Ammon's horn (tissue), 1 donor: Measurements from ENCODE around the gene ALOX12.

Experiments
- DNase-seq: peaks from one replicate; pipeline ENCODE4 v3.0.0-alpha.2; 2016; ENCODE audit warnings: low spot score

ALOX12 gene

DNA sequence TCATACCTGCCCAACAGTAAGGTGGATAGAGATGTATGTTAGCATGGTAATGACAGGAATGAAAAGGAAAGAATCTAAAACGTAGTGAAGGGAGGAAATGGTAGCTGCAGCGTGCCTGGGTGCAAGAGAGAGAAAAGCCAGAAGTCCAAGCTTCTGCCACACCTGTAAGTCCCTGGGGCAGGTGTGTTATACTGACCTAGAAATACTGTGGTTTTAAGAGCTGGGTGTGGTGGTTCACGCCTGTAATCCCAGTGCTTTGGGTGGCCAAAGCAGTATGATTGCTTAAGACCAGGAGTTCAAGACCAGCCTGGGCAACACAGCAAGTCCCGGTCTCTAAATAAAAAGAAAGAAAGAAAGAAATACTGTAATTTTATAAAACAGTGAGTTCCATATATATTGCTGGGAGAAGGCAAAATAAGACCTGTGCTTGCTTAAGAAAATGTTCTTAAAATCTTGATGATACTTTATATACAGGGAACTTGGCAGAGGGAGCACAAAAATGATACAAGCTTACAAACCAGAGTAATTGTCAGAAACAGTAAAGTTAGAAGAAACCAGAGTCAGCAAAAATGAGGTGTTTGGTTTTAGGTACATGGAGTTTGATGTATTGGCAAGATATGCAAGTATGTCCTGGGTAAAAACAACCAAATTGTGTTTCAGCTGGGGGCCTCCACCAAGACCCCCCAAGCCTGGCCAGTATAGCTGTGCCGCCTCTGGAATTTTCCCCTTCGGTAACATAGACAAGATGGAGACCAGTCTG is 6.6 kb downstream of the ALOX12 start:
- no peak for DNase-seq

DNA sequence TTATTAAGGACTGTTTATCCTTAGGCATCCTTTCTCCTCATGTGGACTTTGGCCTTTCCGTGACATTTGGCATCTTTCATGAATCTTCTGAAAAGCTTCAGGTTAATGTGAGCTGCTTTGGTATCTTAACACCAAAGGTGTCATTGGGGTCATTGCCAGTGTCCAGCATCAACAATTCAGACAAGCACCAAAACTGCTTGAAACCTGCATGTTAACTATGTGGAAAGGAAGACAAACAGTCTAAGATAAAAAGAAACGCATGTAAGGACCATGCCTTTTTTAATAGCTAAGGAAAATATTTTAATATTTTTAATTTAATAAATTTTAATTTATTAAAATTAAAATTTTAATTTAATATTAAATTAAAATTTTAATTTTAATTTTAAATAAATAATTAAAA is 7.9 kb downstream of the ALOX12 start:
- DNase-seq = no peak

DNA sequence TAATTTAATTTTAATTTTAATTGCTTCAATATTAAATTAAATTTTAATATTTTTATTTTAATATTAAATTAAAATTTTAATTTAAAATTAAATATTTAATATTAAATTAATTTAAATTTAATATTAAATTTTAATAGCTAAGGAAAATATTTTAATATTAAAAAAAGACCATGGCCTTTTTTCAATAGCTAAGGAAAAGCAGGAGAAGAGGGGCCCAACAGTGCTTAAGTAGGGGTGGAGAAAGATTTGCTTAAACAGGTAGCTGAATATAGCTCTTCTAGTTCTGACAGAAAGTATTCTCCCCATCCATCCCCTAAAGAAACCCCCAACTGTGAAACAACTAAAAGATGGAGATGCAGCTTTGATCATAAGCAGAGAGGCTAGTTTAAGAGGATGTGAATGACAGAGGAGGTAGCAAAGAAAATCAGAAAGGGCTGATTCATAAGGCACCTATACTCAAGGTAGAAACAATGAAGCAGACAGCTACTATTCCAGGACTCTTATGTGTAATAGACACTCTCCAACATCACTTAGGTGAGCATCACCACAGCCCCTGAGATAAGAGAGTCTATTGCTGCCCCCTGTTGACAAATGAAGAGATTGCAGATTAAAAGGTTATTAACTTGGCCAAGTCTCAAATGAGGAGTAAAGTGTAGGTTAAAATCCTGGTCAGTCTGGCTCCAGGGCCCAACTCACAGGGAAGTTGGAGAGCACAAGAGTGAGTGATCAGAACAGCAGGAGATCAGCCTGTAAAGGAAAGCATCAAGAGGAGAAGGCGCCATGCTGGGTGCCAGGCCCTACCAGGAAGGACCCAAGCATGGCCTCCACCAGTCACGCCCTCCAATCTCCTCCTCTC is 8.8 kb downstream of the ALOX12 start:
- DNase-seq = peak; percentile 58

DNA sequence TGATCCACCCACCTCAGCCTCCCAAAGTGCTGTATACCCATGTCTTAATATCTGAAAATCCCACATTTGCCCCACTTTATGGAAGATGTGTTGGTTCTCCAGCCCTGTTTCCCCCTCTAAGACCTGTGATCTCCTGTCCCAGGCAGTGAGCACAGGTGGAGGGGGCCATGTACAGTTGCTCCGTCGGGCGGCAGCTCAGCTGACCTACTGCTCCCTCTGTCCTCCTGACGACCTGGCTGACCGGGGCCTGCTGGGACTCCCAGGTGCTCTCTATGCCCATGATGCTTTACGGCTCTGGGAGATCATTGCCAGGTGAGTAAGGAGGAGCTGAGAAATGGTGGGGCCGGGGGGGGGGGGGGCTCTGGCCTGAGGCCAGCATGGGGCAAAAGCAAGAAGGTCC is 9.9 kb downstream of the ALOX12 start:
- DNase-seq = no peak

DNA sequence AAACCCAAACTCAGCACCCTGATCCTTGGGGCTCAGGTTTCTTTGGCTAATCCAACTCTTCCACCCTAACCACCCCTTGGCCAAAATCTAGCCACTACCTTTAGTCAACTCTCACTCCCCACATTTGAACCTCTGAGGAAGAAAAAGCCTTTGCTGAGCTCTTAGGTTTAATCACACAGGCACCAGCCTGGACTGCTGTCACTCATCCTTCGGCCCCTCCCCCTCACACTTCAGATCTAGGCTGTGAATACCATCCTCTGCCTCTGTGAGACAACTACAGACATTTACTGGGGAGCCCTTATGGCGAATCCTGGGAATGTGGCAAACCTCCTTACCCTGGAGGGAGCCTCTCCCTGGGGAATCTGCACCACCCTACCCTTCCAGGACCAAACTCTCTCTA is 11.3 kb downstream of the ALOX12 start:
- DNase-seq = no peak

DNA sequence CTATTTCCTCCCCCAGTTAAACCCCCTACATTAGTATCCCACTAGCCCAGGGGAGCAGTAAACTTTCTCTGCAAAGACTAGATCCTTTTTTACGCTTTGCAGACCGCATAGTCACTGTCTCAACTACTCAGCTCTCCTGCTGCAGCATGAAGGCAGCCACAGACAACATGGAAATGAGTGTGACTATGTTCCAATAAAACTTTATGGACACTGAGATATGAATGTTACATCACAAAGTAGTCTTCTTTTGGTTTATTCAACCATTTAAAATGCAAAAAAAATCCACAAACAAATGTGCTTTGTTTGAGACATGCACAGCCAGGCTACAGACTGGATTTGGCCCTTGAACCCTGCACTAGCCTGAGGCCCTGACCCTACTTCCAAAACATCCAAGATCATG is 14.7 kb downstream of the ALOX12 start:
- DNase-seq = no peak

DNA sequence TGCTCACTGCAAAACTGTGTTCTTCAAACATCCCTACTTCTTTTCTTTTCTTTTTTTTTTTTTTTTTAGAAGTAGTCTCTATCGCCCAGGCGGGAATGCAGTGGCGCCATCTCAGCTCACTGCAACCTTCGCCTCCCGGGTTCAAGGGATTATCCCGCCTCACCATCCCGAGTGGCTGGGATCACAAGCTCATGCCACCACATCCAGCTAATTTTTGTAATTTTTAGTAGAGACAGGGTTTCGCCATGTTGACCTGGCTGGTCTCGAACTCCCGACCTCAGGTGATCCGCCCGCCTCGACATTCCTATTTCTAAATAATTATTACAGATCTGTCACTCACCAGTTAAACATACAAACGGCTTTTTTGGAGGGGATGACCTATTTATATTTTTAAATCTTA is 15.6 kb downstream of the ALOX12 start:
- no peak for DNase-seq

DNA sequence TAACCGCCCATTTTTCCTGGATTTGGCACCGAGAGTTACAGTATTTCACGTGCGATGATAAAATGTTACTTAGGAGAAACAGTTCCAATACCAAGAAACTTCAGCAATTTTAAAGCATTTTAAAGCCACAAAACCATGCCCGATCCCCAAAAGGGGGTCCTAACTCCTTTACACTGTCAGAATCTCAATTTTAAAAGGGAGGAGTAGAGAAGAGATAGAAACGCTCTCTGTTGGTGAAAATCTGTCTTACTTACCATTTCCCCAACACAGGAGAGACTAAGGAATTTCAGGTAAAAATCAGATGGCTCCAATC is 16.0 kb downstream of the ALOX12 start:
- DNase-seq = no peak

DNA sequence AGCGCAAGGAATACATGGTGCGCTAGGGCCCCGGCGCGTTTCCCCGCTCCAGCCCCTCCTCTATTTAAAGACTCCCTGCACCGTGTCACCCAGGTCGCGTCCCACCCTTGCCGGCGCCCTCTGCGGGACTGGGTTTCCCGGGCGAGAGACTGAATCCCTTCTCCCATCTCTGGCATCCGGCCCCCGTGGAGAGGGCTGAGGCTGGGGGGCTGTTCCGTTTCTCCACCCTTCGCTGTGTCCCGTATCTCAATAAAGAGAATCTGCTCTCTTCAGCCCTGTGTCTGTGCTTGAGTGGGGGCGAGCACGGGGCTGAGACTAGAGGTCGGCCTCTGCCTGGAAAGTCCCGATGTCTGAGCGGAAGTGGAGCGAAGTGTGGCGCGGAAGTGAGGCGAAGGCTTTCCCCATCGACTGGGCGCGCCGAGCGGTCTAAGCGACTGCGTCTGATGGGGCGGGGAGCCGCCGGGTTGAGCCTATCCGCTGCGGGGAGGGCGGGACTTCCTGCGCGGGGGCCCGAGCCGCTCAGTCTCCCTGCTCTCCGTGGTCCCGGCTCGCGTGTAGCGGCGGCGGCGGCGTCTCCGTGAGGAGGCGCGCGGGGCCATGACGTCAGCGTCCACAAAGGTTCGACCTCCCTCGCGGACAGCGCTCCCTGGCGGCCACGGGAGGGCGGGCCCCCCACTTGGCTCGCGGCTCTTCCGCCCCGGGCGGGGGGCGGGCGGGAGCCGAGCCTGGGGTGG is 18.6 kb downstream of the ALOX12 start:
- peak; percentile 99 for DNase-seq

DNA sequence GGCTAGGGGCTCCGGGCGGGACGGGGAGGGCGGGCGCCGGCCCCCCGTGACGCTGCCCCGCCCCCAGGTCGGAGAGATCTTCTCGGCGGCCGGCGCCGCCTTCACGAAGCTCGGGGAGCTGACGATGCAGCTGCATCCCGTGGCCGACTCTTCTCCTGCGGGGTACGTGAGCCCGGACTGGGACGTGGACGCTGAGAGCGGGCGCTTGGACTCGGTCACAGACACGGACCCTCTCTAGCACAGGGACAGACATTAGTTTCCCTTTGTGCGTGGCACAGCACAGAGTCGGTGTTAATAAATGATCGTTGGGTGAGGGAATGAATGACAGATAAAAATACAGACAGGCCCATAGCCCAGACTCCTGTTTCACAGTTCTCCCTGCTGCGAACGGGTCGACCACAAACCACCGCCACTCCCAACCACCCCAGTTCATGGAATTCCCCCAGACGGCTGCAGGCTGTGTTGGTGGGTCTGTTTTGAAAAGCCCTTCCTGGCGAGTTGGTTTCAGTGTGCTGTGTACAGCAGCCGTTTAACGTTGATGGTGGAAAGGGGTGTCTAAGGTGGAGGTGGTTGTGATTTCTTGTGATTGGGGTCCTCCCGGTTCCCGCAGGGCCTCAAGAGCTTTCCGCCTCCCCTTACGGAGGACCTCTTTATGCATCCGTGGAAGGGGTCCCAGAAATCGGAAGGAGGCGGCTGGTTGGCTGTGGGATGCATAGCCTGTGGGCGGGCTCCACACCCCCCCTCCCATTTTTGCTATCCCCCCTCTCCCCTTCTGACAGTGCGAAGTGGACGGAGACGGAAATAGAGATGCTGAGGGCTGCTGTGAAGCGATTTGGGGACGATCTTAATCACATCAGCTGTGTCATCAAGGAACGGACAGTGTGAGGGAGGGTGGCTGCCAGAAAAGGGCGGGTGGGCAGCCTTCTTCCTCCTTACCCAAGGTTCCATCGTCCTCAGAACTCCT is 19.4 kb downstream of the ALOX12 start:
- DNase-seq = no peak

DNA sequence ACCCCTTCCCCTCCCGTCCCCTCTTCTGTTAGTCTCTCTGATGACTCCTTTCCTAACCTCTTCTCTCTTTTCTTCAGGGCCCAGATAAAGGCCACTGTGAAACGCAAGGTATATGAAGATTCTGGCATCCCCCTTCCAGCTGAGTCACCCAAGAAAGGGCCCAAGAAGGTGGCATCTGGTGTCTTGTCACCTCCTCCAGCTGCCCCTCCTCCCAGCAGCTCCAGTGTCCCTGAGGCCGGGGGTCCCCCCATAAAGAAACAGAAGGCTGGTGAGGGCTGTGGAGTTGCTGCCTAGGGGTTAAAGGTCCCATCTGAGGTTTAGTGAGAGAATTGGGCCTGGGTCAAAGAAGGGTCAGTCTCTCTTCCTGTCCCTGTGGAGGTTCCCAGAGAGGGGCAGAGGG is 20.6 kb downstream of the ALOX12 start:
- no peak for DNase-seq

DNA sequence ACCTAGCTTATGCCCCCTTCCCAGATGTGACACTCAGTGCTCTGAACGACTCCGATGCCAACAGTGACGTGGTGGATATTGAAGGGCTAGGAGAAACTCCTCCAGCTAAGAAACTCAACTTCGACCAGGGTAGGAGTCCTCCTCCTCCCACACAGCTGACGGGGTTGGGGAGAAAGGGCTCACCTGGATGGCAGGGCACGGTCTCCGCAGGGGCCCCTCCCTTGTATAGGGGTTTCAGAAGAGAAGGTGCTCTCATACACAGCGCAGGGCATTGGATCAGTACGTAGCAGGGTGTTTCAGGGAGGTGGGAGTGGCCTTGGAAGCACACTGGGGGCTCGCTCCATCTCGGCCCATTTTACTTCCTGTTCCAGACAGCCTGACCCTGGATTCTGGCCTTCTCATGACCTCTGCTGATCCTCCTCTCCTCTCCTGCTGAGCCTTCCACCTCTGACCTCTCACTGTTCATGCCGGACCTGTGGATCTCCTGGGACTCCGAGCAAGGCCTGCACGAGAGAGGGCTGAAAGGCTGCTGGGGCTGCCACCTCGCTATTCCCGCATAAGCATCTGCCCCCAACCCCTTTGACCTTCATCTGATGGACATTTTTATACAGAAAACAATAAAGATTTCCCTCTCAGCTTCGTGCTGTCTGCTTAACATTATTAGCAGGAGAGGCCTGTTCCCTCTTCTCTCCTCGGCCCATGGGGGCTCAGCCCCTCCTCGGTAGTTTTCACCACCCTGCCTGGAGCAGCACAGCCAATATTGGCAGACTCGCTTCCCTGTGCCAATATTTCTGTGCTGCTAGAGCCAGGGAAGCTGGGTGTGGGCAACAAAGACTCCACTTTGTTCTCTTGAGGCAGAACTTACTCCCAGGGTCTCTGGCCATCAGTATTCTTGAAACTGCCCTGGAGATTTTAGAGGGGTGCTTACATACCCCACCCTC is 21.3 kb downstream of the ALOX12 start:
- no peak for DNase-seq

DNA sequence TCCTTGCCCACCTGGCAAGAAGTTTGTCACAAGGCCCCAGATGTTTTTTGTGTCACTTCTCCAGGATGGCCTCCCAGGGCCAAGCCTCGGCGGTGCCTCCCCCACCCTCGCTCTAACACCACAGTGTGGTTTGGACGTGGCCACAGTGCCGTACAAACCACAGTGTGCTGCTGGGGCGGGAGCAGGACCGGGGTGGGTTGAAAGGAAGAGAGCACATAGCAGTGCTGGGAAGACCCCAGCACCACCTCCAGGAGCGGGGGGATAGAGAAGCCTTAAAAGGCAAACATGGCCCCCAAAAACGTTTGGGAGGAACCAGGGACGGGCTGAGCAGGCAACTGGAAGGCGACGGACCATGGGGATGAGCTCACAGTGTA is 22.0 kb downstream of the ALOX12 start:
- no peak for DNase-seq

DNA sequence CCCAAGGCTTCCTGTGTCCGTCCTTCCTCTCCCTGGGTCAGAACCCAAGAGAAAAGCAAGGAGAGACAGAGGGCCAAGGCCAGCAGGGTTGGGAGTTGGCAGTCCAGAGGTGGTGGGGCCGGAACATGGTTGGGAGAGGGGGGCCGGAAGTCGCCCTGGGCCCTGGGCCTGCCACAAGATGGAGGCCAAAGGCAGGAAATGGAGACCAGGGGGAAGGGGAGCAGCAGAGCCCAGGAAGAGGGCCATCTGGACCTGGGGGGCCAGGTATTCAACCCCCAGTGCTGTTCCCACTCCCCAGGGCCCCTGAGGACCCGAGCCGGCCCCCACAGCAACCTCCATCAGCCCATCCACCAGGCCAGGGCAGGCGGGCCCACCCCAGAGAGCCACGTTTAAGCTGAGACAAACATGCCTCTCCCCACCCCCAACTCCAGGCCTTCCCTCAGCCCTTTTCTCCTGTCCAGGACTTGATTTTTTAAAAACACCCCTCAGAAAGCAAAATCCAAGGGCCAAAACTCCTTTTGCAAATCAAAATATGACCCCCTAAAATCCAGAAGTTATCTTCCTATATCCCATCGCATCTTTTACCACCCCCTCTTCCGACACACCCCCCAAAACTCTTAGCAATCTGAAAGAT is 22.6 kb downstream of the ALOX12 start:
- DNase-seq = peak; percentile 45

DNA sequence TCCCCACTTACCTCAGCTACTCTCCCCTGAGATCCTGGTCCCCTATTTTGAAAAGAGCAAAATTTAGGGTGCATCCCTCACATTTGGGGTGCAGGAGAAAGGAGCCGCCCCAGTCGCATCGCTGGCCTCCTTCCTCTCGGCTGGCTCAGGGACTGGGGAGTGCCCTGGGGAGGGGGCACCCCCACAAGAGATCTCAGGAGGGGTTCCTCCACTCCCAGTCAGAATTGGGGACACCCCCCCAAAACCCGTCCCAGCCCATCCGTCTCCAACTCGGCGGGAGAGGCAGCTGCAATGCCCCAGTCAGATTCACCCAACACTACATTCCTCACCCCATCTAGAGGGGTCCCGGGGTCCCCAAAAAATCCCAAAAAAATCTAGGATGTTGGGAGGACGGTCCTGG is 23.5 kb downstream of the ALOX12 start:
- no peak for DNase-seq

DNA sequence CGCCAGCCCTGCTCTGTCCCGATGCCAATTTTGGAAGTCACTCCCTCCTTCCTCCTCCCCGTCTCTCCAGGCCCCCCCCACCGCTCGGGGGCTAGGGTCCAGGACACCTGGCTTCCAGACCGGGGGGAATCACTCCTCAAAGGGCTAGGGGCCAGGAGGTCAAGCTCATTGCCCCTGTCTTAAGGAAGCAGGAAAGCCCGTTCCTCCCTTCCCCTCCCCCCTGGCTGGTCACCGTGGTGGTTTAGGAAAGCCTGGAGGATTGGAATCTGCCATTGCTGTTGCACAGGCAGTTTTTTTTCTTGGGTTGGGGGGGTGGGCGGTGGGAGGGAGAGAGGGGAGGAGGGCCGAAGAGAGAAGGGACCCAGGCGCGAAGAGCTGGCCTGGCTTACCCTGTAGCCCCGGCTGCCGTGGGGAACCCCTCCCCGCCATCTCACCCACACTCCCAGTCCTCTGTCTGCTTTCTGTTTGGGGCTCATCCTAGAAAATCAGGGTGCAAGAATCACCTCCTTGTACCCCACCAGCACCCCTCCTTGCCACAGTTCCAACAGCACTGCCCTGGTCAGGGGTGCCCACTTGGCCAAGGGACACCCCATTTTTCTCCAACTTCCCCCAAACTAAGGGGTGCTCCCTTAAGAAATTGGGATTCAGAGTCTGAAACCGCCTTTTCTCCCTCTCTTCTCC is 24.1 kb downstream of the ALOX12 start:
- no peak for DNase-seq

DNA sequence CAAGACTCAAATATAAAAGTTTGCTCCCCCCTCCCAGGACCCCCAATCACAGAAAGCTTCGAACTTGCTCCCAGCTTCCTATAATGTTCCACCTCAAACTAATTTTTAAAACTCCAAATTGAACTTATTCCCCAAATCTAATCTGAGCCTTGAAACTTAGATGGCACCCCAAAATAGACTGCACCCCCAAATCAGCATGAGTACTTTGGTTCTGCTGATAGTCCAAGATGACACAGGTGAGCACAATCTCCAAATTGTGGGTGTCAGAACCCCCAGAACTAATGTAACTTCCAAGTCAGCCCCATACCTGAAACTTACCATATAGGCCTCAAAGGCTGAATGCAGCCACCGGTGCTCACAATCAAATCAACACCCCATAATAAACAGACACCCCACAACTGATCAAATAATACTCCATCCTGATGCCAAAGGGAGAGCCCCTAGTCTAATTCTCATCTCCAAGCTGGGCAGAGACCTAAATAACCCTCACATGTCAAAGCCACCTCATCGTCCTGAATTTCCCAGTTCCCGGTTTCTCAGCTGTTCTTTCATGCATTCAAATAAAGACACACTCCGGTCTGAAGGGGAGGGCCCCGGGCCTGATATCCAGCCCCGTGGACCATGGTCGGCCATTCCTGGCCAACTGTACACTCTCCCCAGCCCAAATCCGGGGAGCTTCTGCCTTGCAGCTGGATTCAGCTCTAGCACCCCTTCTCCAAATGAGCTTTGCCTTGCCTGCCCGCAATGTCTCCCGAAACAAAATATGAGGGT is 25.2 kb downstream of the ALOX12 start:
- DNase-seq = no peak

DNA sequence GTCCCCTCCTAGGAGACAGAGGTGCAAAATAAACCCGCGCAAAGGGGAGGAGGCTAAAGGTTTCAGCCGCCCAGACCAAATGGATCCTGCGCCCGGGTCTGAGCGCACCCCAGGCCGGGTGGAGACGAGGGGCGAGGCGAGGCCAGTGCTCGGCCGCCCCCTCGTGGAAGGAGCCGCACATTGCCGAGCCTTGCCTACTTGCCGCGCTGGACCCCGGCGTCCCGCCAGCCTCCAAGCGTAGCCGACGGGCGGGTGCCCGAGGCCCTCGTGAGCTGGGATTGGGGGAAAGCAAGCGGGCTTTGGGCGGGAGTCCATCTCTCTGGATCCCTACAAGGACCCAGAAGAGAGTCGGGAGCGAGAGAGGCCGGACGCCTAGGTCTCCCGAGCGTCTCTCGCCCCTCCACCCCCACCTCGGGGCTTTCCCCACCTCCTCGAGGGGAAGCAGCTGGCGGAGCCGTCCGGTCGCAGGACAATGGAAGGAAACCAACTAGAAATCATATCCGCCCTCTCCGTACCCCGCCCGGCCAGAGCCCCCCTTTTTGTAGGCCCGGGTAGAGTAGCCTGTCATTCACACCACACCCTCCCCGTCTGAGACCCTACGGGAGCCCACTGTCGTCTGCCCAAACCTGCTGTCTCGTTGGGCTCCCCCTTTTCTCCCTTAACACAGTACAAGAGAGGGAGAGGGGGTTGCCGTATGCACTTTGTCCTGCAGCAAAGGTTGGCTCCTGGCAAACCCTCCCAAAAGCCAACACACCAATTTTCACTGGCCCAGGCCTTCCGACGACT is 26.3 kb downstream of the ALOX12 start:
- DNase-seq = peak; percentile 76
